ENCODE data around the gene RIPPLY2.
A peak's percentile ranks its signal among the peaks of the same experiment; 100 is the strongest.
"Not testable (repeated sequence)": the region's sequence is repeated elsewhere in the genome, so short reads cannot be mapped to it uniquely, and the experiment has no call there.

Gene RIPPLY2, protein sequence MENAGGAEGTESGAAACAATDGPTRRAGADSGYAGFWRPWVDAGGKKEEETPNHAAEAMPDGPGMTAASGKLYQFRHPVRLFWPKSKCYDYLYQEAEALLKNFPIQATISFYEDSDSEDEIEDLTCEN

DNA sequence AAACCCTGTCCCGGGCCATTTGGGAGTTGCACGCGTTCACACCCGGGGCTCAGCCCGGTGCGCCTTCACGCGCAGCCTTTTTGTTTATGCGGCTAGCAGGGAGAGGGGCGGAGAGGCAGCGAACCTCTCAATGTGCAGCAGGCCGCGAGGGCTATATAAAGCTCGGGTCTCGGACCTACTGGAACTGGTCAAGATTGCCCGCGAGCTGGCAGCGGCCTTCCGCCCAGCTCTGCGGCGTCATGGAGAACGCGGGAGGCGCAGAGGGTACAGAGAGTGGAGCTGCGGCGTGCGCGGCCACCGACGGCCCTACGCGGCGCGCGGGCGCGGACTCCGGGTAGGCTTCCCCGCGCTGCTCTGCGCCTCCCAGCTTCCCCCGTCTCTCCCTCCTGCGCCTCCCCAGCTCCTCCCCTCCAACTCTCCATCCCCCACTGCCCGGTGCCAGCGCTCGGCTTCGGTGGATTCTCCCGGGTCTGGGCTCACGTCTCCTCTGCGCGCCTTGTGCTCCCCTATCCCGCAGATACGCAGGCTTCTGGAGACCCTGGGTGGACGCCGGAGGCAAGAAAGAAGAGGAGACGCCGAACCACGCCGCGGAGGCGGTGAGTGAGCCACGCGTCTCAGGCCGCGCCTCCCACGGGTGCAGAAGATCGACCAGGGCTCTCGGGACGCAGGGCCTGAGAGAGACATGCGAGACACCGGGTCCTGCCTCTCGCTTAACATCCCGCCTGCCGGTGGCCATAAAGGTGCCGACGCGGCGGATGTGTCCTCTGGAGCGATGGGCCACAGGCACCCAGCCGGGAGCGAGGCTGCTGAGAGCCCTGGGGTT is at the start of gene RIPPLY2:
TSS of gene RIPPLY2 (plus strand) at position 183 of the 823 bp plus-strand sequence. CDS start at position 240, 57 bp downstream.
- DNase-seq = peak; percentile 37

DNA sequence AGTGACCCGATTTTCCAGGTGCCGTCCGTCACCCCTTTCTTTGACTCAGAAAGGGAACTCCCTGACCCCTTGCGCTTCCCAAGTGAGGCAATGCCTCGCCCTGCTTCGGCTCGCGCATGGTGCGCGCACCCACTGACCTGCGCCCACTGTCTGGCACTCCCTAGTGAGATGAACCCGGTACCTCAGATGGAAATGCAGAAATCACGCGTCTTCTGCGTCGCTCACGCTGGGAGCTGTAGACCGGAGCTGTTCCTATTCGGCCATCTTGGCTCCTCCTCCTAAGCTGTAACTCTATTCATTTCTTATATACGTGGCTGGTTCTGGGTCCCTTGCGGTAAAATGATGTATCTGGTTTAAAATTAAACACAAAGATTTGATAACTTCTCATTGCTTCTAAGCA is 49.7 kb upstream of the RIPPLY2 start:
- not testable (repeated sequence) for DNase-seq

DNA sequence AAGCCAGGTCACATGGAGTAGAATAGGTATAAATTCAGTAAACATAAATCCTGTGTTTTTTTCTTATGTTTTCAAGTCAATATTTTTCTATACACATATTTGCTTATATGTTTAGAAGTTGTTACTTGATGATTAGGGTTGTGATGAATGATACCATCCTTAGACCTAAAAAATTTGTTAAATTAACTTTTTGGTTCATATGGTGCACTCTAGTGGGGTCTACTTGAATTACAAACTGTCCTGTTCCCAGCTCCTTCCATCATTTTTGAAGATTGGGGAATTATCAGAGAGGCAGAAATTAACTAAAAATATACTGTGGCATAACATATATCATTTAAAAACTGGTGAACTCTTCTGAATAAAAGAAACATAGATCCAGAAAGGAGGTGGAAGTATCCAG is 48.3 kb upstream of the RIPPLY2 start:
- no peak for DNase-seq

DNA sequence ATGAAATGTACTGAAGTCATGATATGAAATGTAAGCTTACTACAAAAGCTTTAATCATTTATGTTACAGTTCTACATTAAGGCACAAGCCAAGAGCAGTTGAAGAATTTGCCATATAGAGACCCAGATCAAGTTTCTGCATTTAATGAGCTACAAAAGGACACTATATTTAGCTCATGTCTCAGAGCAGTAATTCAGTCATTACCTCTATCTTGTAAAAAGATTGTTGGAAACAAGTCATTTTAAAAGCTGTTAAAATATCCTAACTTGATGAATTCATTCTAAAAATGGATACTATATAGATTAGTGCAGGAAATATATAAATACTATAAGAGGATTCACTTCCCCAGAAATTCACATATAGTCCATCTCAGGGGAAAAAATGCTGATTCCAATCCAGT is 45.2 kb upstream of the RIPPLY2 start:
- DNase-seq = no peak

DNA sequence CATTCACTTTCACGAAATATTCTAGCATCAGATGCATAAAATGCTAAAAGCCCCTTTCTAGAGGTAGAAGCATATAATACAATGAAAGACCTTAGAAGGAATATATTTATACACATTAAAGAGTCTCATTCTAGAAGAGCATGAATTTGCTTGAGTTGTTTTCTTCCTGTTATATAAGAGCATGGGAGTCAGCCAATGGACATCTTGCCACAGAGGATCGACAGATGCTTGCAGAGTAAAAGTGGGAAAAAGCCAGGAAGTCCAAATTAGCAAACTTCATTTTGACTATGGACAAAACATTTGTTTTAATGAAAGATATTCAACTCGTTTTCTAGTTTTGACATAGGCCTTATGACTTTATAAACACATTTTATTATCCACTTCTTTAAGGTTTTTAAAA is 44.2 kb upstream of the RIPPLY2 start:
- DNase-seq = no peak

DNA sequence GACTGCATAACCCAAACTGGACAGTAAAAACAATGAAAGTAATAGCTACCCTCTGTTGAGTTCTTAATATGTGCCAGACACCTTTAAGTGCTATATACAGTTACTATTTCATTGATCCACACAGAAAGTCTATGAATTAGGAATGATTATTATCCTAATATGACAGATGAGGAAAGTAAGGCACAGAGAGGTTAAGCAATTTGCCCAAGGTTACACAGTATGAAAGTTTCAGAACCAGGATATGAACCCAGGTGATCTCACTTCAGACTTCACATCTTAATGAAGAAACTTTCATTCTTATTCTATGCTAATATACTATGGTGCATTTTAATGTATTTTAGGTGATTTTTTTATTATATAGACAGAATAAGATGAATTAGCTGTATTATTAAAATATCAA is 40.6 kb upstream of the RIPPLY2 start:
- no peak for DNase-seq

DNA sequence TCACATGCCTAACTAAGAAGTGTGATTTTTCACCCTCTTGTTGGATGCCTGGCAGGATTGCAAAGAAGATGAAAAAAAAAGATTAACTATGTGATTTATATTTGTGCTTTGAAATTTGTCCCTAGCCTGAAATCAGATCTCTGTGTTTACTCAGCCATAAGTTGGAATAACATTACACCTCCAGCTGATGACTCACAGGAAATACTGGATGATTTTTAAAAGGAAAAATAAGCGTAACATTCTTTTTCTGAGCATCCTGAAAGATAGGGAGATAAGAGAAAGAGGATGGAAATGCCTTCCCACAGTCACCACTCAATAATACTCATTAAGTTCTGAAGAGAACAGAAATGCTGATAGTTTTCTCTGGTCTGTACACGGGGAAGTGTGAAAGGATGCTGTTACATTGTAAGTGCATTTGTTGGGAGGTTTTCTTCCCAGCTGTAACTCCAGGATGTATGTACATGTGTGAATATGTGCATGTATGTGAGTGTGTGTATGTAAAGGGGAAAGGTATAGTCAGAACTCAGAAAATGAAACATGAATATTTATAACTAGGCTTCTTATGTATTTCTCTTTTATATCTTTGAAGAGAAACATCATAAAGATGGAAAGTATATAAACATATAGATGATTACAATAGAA is 37.4 kb upstream of the RIPPLY2 start:
- DNase-seq = no peak

DNA sequence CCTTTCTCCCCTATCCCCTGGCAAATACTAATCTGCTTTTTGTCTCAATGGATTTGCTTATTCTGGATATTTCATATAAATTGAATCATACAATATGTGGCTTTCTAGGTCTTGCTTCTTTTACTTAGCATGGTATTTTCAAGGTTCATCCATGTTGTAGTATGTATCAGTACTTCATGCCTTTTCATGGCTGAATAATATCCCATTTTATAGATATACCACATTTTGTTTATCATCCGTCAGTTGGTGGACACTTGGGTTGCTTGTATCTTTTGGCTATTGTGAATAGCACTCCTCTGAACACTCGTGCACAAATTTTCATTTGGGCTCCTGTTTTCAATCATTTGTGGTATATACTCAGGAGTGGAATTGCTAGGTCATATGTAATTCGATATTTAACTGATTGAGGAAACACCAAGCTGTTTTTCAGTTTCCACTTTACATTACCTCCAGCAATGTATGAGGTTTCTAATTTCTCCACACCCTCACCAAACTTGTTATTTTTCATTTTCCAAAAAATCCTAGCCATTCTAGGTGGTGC is 30.5 kb upstream of the RIPPLY2 start:
- DNase-seq = no peak

DNA sequence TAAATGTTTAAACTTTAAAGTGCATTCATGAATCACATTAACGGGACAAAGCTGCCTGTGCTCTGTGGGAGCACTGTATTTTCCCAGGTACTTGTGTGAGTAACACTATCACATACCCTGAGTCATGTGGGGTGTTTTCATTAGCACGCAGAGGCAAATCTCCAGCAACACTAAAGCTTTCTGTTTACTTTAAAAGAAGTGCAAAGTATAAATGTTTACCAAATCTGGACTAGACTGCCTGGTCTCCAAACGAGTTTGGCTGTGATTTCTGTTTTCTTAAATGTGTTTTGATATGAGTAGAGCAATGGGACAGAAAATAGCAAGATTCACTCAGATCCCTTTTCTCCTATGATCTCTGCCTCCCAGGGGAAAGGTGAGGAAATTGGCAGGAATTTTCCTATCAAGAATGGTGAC is 28.8 kb upstream of the RIPPLY2 start:
- no peak for DNase-seq

DNA sequence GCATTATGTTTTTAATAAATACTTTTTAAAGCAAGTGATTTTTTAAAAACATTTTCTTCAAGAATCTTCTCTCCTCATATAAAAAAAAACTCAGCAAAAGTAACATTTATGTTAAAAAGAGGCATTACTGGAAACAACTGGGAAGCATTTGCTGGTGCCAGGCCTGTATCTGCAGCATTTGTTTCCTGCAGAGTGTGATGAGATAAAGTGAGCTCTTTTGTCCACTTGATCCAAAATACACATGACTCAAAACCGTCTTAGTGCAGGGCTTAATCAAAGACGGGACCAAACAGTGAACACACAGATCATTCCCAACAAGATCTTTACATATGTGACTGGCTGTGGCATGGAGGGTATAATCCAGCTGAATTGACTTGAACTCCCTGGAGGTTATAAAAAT is 28.3 kb upstream of the RIPPLY2 start:
- no peak for DNase-seq

DNA sequence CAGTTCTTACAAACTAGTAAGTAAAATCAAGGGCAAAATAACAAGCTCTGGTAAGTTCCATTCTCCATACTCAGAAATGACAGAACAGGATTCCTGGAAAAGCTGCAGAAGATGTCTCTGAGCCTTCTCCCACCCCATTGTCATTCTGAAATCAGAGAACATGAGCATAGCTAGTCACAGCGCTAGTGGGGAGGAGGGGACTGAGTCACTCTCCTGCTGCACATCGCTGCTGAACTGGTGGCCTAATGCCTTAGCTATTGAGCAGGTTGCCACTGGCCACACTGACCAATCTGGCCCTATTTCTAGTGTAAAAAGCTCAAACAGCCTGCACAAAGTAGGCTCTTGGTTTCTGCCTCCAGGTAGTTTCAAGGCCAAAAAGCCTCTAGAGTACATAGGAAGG is 26.1 kb upstream of the RIPPLY2 start:
- DNase-seq = no peak

DNA sequence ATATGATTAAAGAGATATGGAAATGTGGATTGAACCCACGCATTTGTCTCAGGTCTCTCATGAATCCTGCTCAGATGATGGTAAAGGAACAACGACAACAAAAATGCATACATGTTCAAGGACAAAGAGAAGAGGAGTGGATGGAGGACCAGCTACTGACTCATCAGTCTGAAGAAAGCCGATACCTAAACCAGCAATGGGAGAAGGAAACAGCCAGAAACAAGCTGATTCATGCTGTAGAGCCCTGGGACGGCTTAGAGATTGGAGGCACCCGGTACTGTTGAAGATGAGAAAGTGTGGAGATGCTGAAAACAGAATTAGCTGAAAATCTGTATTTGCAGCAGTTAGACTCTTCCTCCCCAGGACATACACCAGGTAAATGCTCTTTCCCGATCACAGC is 14.4 kb upstream of the RIPPLY2 start:
- no peak for DNase-seq

DNA sequence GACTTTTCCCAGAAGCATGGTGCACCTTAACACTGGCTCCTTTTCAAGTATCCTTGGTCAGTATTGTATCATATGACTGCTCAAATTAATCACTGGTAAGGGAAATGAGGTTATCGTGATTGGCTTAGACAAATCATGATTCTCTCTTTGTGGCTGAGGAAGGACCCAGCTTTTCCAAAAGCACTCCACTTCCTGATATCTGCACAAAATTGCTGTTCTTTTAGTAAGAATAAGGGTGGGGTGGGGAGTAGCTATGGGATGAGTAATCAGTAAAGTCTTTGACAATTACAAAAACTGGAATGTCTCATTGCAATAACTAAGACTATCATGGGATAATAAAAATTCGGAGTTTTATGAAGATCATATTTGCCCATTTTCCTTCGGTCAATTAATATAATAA is 9.0 kb upstream of the RIPPLY2 start:
- no peak for DNase-seq

DNA sequence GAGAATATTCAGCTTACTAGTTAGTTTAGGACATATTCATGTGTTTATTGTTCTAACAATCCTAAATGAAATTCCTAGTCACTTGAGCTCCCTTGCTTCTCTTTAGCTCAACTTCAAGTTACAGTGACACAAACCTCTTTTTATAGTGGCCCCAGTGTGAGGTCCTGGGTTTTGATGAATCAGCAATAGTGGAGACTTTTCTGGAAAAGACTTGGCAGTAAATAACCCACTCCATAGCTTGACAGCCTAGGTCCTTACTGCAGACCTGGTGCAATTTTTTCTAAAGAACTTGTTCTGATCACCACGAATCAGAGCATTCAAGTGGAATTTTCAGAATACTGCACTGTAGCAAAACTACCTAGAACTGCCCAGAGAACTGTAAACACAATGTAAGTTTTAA is 6.9 kb upstream of the RIPPLY2 start:
- DNase-seq = no peak

DNA sequence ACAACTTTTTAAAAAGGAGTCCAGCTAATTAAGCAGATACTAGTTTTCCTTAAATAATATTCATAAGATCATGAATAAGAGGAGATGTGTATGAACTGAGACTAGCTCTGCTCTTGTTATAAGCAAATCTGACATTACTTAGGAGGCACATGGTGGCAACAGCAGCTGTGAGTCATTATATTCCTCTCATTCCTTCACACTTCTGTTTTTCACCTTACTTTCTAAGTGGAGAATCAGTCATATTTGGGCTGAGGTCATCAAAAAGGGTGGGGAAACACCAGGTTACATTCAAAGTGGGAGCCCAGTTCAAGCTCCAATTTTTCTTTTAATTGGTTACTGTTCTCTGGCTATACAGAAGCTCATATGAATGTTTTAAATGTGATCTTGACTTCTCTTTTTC is 6.0 kb upstream of the RIPPLY2 start:
- no peak for DNase-seq

DNA sequence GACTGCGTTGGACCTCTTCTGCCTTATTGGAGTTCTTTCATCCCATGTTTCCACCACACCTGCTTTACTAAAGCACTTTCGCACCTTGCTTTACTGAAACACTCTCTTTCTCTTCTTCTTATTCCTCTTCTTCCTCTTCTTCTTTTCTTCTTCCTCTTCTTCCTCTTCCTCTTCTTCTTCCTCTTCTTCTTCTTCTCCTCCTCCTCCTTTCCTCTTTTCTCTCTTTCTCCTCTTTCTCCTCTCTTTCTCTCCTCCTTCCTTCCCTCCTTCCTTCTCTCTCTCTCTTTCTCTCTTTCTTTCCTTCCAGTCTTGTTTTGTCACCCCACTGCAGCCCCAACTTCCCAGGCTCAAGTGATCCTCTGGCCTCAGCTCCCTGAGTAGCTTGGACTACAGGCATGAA is 4.0 kb upstream of the RIPPLY2 start:
- DNase-seq = no peak

DNA sequence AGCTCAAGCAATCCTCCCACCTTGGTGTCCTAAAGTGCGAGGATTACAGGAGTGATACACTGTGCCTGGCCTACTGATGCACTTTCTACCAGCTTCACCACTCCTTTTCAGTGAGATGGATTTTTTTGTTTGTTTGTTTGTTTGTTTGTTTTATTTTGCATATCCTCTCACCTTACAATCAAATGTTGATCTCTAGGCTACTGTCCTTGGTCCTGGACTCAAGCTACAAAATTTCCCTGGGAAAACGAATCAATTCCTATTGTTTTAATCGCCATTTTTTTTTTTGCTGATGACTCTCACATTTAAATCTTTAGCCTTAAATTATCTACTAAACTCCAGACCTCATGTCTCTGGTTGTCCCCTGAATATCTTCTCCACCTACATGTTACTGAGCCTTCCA is 3.5 kb upstream of the RIPPLY2 start:
- DNase-seq = no peak

DNA sequence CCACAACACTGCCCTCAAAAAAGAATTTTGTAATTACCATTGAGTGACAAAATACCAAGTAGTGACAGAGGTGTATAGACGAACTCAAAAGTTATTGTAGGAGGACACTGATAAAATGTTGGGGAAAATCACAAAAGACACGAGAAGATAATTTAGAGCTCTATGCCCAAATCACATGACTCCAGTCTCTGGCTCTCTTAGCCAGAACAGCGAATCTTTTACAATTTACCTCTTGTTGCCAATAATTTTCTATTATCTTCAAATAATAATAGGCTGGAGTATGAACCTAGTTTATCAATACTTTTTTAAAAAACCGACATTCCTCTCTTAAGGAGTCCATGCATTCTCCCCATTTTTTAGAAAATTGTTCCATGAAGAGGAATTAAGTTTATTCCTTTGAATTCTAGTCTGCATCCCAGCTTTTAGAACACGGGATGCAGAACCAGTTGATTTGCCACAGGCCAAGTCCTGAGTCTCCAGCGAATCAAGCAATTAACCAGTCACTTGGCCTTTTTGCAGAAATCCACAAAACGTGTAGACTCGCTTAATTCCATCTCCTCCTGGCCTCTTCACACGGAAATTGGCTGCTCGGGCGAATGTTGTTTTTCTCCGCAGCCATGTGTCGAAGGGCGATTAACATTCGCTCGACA is 507 bp upstream of the RIPPLY2 start:
- no peak for DNase-seq

DNA sequence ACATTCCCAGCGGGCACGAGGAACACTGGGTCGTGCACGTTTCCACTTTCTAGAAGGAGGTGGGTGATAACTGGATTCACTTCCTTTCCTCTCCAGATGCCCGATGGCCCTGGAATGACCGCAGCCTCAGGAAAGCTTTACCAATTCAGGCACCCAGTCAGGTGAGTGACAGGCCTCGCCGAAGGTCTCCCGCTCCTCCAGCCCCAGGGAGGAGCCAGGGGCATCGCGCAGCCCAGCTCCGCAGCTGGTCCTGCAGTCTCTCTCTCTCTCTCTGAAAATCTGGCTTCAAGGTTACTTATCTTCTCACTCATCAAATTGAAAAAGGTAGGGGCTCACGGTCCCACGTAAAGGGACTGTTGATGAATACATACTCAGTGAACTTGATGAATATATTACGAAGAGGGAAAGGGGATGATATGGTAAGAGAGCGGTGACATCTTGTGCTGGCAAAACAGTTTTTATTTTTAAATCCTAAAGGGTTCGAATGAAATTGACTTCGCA is 891 bp downstream of the RIPPLY2 start:
- peak; percentile 26 for DNase-seq

DNA sequence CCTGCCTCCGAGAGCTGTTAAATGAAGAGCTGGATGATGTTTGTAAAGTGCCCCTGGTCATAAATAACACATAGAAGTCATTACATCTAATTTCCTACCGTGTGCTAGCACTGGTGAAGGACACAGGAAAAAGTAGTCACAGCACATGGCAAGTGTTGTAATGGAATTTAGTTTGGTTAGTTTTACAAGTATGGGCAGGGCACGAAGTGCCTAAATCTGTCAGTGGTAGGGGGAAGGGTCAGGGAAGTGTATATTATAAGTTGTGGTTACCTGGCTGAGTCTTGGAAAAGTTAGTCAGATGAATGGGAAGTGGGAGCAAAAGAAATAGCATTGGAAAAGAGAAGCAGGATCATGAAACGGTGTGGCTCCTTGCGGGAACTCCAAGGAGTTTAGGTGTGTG is 1.6 kb downstream of the RIPPLY2 start:
- DNase-seq = no peak

DNA sequence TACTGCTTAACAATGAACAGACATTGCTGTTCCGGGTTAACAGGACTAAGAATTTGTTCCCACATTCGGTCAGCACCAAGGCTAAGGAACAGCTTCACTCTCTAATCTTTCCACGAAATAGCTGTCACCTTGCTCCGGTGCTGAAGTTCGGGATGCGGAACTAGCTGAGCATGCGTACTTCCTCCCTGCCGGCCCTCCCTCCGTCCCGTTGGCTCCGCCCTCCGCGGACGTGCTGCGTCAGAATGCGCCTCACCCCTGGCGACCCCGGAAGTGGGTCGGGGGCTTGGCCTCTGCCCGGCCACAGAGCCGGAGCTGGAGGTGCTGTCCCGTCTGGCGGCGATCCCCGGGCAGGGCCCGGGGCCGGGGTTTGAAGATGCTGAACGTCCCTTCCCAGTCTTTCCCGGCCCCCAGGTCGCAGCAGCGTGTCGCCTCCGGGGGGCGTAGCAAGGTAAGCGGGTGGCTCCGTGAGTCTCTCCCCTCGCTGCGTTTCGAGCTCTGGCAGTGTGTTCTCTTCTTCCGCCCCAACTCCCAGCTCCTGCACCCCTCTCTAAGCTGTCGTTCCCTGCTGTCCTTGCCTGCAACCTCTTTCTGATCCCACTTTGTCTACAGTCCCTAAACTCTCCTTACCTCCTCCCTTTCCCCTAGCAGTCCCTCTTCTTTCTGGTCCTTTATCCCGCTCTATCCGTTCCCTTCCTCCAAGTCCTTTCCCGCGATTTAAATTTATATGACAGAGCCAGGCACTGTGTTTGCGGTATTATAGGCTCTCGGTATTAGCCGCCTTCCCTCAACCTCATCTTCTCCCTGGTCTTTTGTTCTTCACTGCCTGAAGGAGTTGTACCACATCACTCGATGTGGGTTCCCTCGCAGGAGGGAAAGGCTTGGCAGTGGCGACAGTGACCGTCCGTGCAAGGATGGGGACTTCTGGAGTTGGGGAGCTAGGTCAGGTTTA is 6.5 kb downstream of the RIPPLY2 start, which contains the start of gene CYB5R4:
TSS of gene CYB5R4 (plus strand) at position 280 of the 949 bp plus-strand sequence. CDS start at position 374, 94 bp downstream.
- DNase-seq = peak; percentile 79

DNA sequence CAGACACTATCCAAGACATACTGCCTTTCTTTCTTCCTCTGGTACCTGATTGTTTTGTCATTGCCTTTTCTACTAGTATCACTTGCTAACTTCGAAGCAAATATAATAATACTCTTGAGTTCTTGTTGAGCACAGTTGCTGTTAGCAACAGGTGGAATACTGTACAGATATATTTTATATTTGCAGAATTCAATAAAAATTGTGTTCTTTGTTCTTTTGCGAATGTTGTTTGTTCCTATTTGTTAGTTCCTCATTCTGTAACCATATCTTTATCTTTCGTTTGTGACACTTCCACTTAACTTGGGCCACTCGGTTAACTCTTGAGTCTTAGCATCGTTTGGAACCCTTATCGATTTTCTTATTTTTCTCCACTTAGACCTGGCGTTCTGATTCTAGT is 7.2 kb downstream of the RIPPLY2 start:
- no peak for DNase-seq
